Right atrium auricular region (tissue), 2 donors: ENCODE data around the gene SLC8B1. TPM values are rescaled to one million over a fixed set of nuclear protein-coding genes. Genes with fewer than 3 reads are reported as not detected.

ENCODE experiments used
- DNase-seq: peaks from one replicate; pipeline ENCODE4 v3.0.0-alpha.2; 2019; ENCODE audit warnings: low spot score
- H3K27ac ChIP-seq, 2 donors: fragments of 200-600 bp; sonication (generic); 1 replicate in 1 of 2; 2 replicates in 1 of 2; pipeline ENCODE4 v1.5.1; 2016 to 2019
- H3K27me3 ChIP-seq, 2 donors: fragments of 200-600 bp; sonication (generic); one replicate each; pipeline versions ENCODE4 v1.5.1 to v1.6.0; 2017 to 2019
- H3K36me3 ChIP-seq: fragments of 200-600 bp; sonication (generic); one replicate; pipeline ENCODE4 v1.5.1; 2016
- H3K4me1 ChIP-seq, 2 donors: fragments of 200-600 bp; sonication (generic); one replicate each; pipeline versions ENCODE4 v1.5.1 to v1.6.0; 2017 to 2019
- H3K4me3 ChIP-seq, 2 donors: fragments of 200-600 bp; sonication (generic); 1 replicate in 1 of 2; 2 replicates in 1 of 2; pipeline ENCODE4 v1.5.1; 2017 to 2019; ENCODE audit warnings: mild to moderate bottlenecking in 1 of 2, moderate library complexity in 1 of 2
- H3K9me3 ChIP-seq, 2 donors: fragments of 200-600 bp; sonication (generic); one replicate each; pipeline ENCODE4 v1.5.1; 2019
- CTCF ChIP-seq, 2 donors: fragments of 200-600 bp; sonication (generic); IDR thresholded peaks; one replicate each; pipeline ENCODE4 v1.5.1; 2019; ENCODE audit warnings: antibody characterized with exemption in 2 of 2
- total RNA-seq, 2 donors: library from RNA; depleted of rRNA; stranded (reverse); fragments of >200 nt; gene quantifications; one replicate each; pipeline ENCODE4 v1.1.0, GENCODE V29; 2016

The SLC8B1 gene
- total RNA-seq, 2 donors from 2014 or later: 17.1 to 18.8 TPM

DNA sequence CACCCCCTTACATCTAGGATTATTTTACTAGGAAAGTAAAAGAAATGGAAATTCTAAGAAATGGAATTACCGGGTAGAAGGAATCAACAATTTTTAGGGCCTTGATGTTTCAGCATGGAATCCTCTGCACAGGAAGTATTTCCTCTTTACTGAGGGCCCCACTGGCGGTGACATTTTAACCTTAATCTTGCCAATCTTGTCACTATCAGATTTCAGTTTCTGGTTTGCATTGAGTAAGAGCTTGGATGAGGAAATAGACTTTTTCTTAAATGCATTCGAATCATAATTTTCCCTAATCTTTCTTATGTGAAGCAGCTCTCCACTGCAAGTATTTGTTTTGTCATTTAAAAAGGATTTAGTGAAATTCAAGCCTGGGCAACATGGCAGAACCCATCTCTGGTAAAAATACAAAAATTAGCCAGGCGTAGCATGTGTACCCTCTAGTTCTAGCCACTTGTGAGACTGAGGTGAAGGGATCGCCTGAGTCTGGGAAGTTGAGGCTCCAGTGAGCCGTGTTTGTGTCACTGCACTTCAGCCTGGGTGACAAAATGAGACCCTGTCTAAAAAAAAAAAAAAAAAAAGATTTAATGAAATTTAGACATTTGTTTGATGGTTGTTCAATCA lies 73.0 kb downstream of the SLC8B1 start:
- Histone ChIP-seq H3K4me3 (no peak overlapping the region), H3K36me3 (peaks cover 27% of the 10 kb centered on the region), H3K27me3 (no peaks in the 10 kb centered on the region), H3K4me1 (peaks cover 0 to 36% of the 10 kb centered on the region in 2 donors), H3K27ac (peak overlapping the region; percentile 4 to 85), H3K9me3 (no peaks in the 10 kb centered on the region)
- DNase-seq: no peak
- TF ChIP-seq CTCF (IDR thresholded peaks at IDR 0.05): no peak

- TF ChIP-seq CTCF (IDR thresholded peaks at IDR 0.05): no peak
- Histone ChIP-seq H3K9me3 (no peaks in the 10 kb centered on the region), H3K4me3 (no peak overlapping the region), H3K27me3 (no peaks in the 10 kb centered on the region), H3K36me3 (peaks cover 15% of the 10 kb centered on the region), H3K27ac (peak overlapping the region; percentile 81 to 85), H3K4me1 (peaks cover 0 to 36% of the 10 kb centered on the region in 2 donors)
- no peak for DNase-seq
These were observed 74.1 kb downstream of the SLC8B1 start for GRCh38 chr12:113260636-113261300.

DNA sequence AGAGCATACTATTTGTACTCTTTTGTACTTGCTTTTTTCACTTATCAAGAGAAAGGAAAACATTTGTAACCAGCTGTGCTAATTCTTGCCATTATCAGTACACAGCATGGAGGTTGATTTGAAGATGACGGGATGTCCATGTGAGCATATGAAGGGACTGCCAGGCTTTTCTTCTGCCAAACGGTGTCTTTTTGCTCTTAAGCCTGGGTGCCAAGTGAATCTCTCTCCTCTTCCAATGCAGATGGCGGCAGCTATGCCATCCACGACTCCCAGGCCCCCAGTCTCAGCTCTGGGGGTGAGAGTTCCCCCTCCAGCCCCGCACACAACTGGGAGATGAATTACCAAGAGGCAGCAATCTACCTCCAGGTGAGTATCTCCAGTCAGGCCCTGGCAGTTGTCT lies 74.8 kb downstream of the SLC8B1 start:
- DNase-seq: no peak
- Histone ChIP-seq H3K9me3 (no peaks in the 10 kb centered on the region), H3K27me3 (no peaks in the 10 kb centered on the region), H3K4me3 (no peak overlapping the region), H3K27ac (peak overlapping the region; percentile 81 to 85), H3K36me3 (peaks cover 12% of the 10 kb centered on the region), H3K4me1 (peaks cover 0 to 36% of the 10 kb centered on the region in 2 donors)
- TF ChIP-seq CTCF (IDR thresholded peaks at IDR 0.05): no peak

DNA sequence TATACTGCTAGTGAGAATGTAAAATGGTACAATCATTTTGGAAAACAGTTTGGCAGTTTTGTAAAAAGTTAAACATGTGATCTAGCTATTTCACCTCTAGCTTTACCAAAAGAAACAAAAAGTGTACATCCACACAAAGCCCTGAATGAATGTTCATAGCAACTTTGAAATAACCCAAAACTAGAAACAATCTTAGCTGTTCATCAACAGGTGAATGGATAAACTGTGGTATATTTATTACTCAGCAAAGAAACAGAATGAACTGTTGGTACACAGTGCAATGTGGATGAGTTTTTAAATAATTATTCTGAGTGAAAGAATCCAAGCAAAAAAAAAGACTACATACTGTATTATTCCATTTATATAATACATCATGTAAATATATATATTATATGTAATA lies 77.3 kb downstream of the SLC8B1 start:
- no peak overlapping the region for H3K27ac ChIP-seq

DNA sequence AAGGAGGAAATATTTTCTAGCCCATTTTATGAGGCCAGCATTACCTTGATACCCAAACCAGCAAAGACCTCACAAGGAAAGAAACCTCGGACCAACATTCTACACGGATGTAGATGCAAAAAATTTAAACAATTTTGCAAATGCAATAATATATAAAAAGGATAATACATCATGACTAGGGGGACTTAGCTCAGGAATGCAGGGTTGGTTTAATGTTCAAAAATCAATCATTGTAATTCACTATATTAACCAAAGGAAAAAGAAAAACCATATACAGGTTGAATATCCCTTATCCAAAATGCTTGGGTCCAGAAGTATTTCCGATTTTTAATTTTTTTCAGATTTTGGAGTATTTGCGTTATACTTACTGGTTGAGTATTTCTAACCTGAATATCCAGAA lies 80.6 kb downstream of the SLC8B1 start:
- peaks cover 0 to 13% of the 10 kb centered on the region in 2 donors for H3K9me3 ChIP-seq
- no peak for DNase-seq
- H3K36me3 ChIP-seq: peaks cover 18% of the 10 kb centered on the region
- no peak overlapping the region for H3K4me3 ChIP-seq
- H3K27ac ChIP-seq: no peak overlapping the region
- no peaks in the 10 kb centered on the region for H3K27me3 ChIP-seq
- no peak for TF ChIP-seq CTCF (IDR thresholded peaks at IDR 0.05)
- H3K4me1 ChIP-seq: peaks cover 0 to 17% of the 10 kb centered on the region in 2 donors

More for the DNA sequence above, 77.3 kb downstream of the SLC8B1 start:
- H3K27me3 ChIP-seq: no peaks in the 10 kb centered on the region
- H3K9me3 ChIP-seq: peaks cover 0 to 13% of the 10 kb centered on the region in 2 donors
- peaks cover 6% of the 10 kb centered on the region for H3K36me3 ChIP-seq
- TF ChIP-seq CTCF (IDR thresholded peaks at IDR 0.05): no peak
- peaks cover 0 to 33% of the 10 kb centered on the region in 2 donors for H3K4me1 ChIP-seq
- no peak for DNase-seq
- H3K4me3 ChIP-seq: no peak overlapping the region
